K562 (cell line): ENCODE results near the gene TECPR2. TPM values are rescaled to one million over a fixed set of nuclear protein-coding genes. Genes with fewer than 3 reads are reported as not detected.

Experiments used
- ATAC-seq: fragments of 200-7000 bp; cut with Tn5 transposase; 3 replicates; pipeline ENCODE4 v1.9.1; 2020; ENCODE audit warnings: moderate library complexity
- BruUV-seq: library from RNA; stranded (reverse); fragments of 400-500 nt; replicated peaks from 2 replicates; lab custom pipeline; 2021; lab: Mats Ljungman, UMichigan
- CTCF ChIA-PET: fragments of 300-600 bp; formaldehyde crosslinking; extraction: SDS; loops from one replicate; lab custom pipeline; 2021; ENCODE audit warnings: low intra/inter-chr PET ratio; lab: Yijun Ruan, JAX
- POLR2A ChIA-PET: fragments of 300-600, 350-650 bp; sonication (Branson Sonifier 250); formaldehyde crosslinking; extraction: SDS; loops from one replicate; lab custom pipeline; 2021; ENCODE audit warnings: antibody characterized with exemption, inconsistent platforms; lab: Yijun Ruan, JAX
- DNase-seq, 4 experiments: peaks; one replicate each; pipeline versions ENCODE4 v3.0.0 to v3.0.0-alpha.2; 2011 to 2018; ENCODE audit warnings: low spot score in 3 of 4, mixed read lengths in 3 of 4; ENCODE audit errors: extremely low read depth in 1 of 4
- FAIRE-seq: peaks from 2 replicates; lab custom pipeline; 2011; peaks lifted over from hg19 to GRCh38; lab: Jason Lieb, UNC
- H2AFZ ChIP-seq: 2 replicates; pipeline ENCODE4 v1.6.0; 2011; ENCODE audit warnings: low read depth, low read length, control low read depth, inconsistent platforms
- H3K27ac ChIP-seq: fragments of 200-600 bp; 3 replicates; pipeline ENCODE4 v1.8.0; 2011; ENCODE audit warnings: low read depth, mild to moderate bottlenecking, control low read depth, inconsistent platforms, low read length, moderate library complexity, mixed read lengths; ENCODE audit errors: extremely low read depth
- H3K27me3 ChIP-seq, 2 experiments: fragments of 300-600 bp in 1 of 2; 2 replicates in 1 of 2; 3 replicates in 1 of 2; pipeline versions ENCODE4 v1.6.0 to v1.8.0; 2011; ENCODE audit warnings: inconsistent platforms in 2 of 2, low read length in 2 of 2, mild to moderate bottlenecking in 1 of 2, mixed read lengths in 1 of 2, moderate library complexity in 1 of 2; ENCODE audit not compliant: control insufficient read depth in 2 of 2, insufficient read depth in 2 of 2
- H3K36me3 ChIP-seq: fragments of 300-600 bp; 3 replicates; pipeline ENCODE4 v1.8.0; 2011; ENCODE audit warnings: mild to moderate bottlenecking, low read length, inconsistent platforms; ENCODE audit not compliant: control insufficient read depth, insufficient read depth
- H3K4me1 ChIP-seq, 2 experiments: fragments of 200-600 bp in 1 of 2; replicated peaks in 1 of 2; 2 replicates in 1 of 2; 3 replicates in 1 of 2; pipeline versions ENCODE4 v1.5.1 to v1.8.0; 2011; ENCODE audit warnings: inconsistent platforms in 2 of 2, low read length in 2 of 2, mild to moderate bottlenecking in 1 of 2, mixed read lengths in 1 of 2, moderate library complexity in 1 of 2; ENCODE audit not compliant: control insufficient read depth in 2 of 2, insufficient read depth in 2 of 2
- H3K4me2 ChIP-seq: 2 replicates; pipeline ENCODE4 v1.6.1; 2011; ENCODE audit warnings: low read length, control low read depth, inconsistent platforms, mixed read lengths; ENCODE audit not compliant: insufficient read depth
- H3K4me3 ChIP-seq: fragments of 200-600 bp; sonication (generic), shearing (Covaris generic); 2 replicates; pipeline ENCODE4 v1.5.1; 2016; ENCODE audit warnings: control low read depth, inconsistent platforms
- H3K79me2 ChIP-seq: fragments of 200-600 bp; 3 replicates; pipeline ENCODE4 v1.8.0; 2011; ENCODE audit warnings: low read length, inconsistent platforms; ENCODE audit not compliant: control insufficient read depth, insufficient read depth
- H3K9ac ChIP-seq, 2 experiments: 2 replicates each; pipeline versions ENCODE4 v1.6.0 to v1.6.1; 2011; ENCODE audit warnings: low read depth in 2 of 2, low read length in 2 of 2, control low read depth in 1 of 2, inconsistent platforms in 1 of 2, mild to moderate bottlenecking in 1 of 2, mixed read lengths in 1 of 2; ENCODE audit not compliant: insufficient read depth in 1 of 2
- H3K9me1 ChIP-seq: one replicate; pipeline ENCODE4 v1.6.0; 2011; ENCODE audit warnings: inconsistent platforms, mild to moderate bottlenecking, low read length, moderate library complexity; ENCODE audit not compliant: control insufficient read depth, insufficient read depth
- H3K9me3 ChIP-seq: replicated peaks from 2 replicates; pipeline ENCODE4 v1.5.1; 2011; ENCODE audit warnings: low read depth, low read length, inconsistent platforms; ENCODE audit not compliant: control insufficient read depth, insufficient read depth
- H4K20me1 ChIP-seq: replicated peaks from 2 replicates; pipeline ENCODE4 v1.6.1; 2011; ENCODE audit warnings: low read length, inconsistent platforms, mixed read lengths; ENCODE audit not compliant: control insufficient read depth, insufficient read depth
- CBX3 ChIP-seq, 2 experiments: IDR thresholded peaks; 1 replicate in 1 of 2; 2 replicates in 1 of 2; pipeline ENCODE4 v1.6.1; 2012; ENCODE audit warnings: inconsistent platforms in 2 of 2, low read length in 2 of 2, borderline replicate concordance in 1 of 2, control low read depth in 1 of 2
- ELF2 ChIP-seq: fragments of 250-450 bp; sonication (Bioruptor Pico); IDR thresholded peaks from 2 replicates; pipeline ENCODE4 v1.5.0; 2021; ENCODE audit warnings: mild to moderate bottlenecking
- LCOR ChIP-seq: sonication (generic); formaldehyde crosslinking; IDR thresholded peaks from 2 replicates; pipeline ENCODE4 v1.8.0; 2022; ENCODE audit warnings: mild to moderate bottlenecking, missing genetic modification reagents
- SMARCA5 ChIP-seq: fragments of 450-650 bp; IDR thresholded peaks from 2 replicates; pipeline ENCODE4 v1.6.1; 2016
- ZNF511 ChIP-seq: sonication (generic); formaldehyde crosslinking; IDR thresholded peaks from 2 replicates; pipeline ENCODE4 v1.8.0; 2022; ENCODE audit warnings: mild to moderate bottlenecking, missing genetic modification reagents
- WGBS: fragments of 100-300 bp; shearing (Covaris generic); methylation state at CpG from one replicate; pipeline ENCODE4 v1.1.6; 2016; ENCODE audit warnings: low coverage, mixed read lengths; ENCODE audit not compliant: insufficient coverage; ENCODE audit errors: missing lambda C conversion rate; 5-methylcytosine and 5-hydroxymethylcytosine counted together
- in situ Hi-C: fragments of 300-500 bp; cut with MboI; formaldehyde crosslinking; loops from 4 replicates; pipeline ENCODE4 v1.15.0; 2018; ENCODE audit warnings: inconsistent platforms, mixed read lengths
- intact Hi-C: fragments of 100-400 bp; cut with micrococcal nuclease; formaldehyde crosslinking; loops from 2 replicates; pipeline ENCODE4 v1.14.2; 2022
- polyA plus RNA-seq, 8 experiments: library from polyadenylated mRNA; depleted of rRNA in 4 of 8; stranded (reverse) in 5 of 8; unstranded in 3 of 8; fragments of >200 nt; fragmentation: Nextera tagmentation in 2 of 8; fragmentation: Illumina TruSeq in 1 of 8; extraction: Ambion mirVana in 2 of 8; extraction: Trizol in 1 of 8; gene quantifications; 2 replicates each; pipeline versions ENCODE4 v1.2.1 to v1.2.3, GENCODE V29; 2011 to 2014; ENCODE audit warnings: inconsistent platforms in 1 of 8, missing spikeins in 1 of 8
- total RNA-seq, 7 experiments: library from RNA; depleted of rRNA in 6 of 7; stranded (reverse); fragments of >200 nt in 6 of 7; fragmentation: Illumina TruSeq in 2 of 7; extraction: Trizol in 2 of 7; gene quantifications; 2 replicates each; pipeline versions ENCODE4 v1.2.1 to v1.2.3, GENCODE V29; 2011 to 2021; ENCODE audit warnings: low replicate concordance in 1 of 7

Gene TECPR2
- total and polyA plus RNA-seq, 9 of the 15 experiments (the other 6 are each of a cell fraction or from before 2014, with no cell fraction given) = 0.04 to 3.0 (median 0.83) TPM

DNA sequence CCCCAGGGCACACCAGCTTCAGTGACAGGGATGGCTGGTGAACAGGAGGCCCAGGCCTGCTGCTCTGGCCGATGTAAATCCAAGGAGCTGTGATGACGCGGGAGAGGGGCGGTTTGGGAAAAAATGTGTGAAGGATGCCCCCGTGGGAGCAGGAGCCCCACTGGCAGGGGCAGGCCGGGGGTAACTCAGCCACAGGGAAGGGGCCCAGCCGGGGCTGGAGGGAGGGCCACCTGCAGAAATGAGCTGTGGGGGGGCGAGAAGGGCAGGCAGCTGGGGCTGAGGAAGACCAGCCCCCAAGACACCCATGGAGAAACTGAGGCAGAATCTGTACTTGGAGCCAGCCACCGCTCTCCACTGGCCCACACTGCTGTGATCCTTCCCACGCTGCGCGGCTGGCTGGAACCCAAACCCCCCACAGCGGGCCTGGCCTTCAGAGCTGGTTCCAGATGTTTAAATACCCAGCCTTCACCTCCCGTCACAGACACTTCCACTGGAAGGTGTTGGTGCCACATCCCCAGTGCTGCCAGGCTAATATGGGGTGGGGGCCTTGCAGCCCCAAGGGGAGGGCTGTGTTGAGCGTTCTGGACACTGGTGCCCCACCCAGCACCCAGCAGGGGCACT is 175.3 kb downstream of the TECPR2 start:
- DNase-seq (no peak), ATAC-seq (no peak), FAIRE-seq (no peak)
- Histone ChIP-seq H3K9me1 (no peaks in the 10 kb centered on the region), H3K9ac (peak overlapping the region in 1 of 2 experiments; percentile 76; a peak in 2 of 4 replicates), H3K36me3 (no peaks in the 10 kb centered on the region), H3K79me2 (no peaks in the 10 kb centered on the region), H3K9me3 (no peaks in the 10 kb centered on the region), H3K4me2 (no peak overlapping the region), H3K27me3 (no peaks in the 10 kb centered on the region), H4K20me1 (no peaks in the 10 kb centered on the region), H2AFZ (no peak overlapping the region), H3K4me1 (peaks cover 28 to 45% of the 10 kb centered on the region in 2 experiments), H3K4me3 (no peak overlapping the region), H3K27ac (peak overlapping the region; percentile 75; the same call in 1 of the 3 replicates)
- ChIA-PET CTCF (no interaction called here), POLR2A (interaction anchor here (0.5 to 0.7 kb wide), 2 partner anchors 105 to 150 kb away, joined by 3 to 5 read pairs; no protein-coding TSS in a partner anchor)
- no TSS peak for BruUV-seq
- intact Hi-C loops (no loop called here), in situ Hi-C loops (loop anchor here (5.0 kb wide), 1 partner anchor 49 kb away; no protein-coding TSS in a partner anchor)
- WGBS = 80% methylated on average over 9 of the region's 15 CpGs
- TF ChIP-seq LCOR (CRISPR knock-in tag) = no peak
- TF ChIP-seq ELF2 (CRISPR knock-in tag) = no peak
- no peak for TF ChIP-seq ZNF511 (CRISPR knock-in tag)
- TF ChIP-seq CBX3 (IDR thresholded peaks at IDR 0.05; ENCODE audit: borderline replicate concordance in 1 of 2, low read length in 2 of 2) = no peak
- 0 out of 2 replicates have a peak, but pooled peaks have one; percentile 6 for TF ChIP-seq SMARCA5
